Sigmoid colon (tissue), 7 donors: Measurements from ENCODE around the gene KIRREL3. TPM values are rescaled to one million over a fixed set of nuclear protein-coding genes. Genes with fewer than 3 reads are reported as not detected.

Experiments used
- DNase-seq: peaks from one replicate; pipeline ENCODE4 v3.0.0-alpha.2; 2019
- H3K27ac ChIP-seq, 4 donors: fragments of 200-600 bp; sonication (generic); one replicate each; pipeline ENCODE4 v1.5.1; 2016 to 2019; ENCODE audit warnings: mild to moderate bottlenecking in 1 of 4
- H3K27me3 ChIP-seq, 3 donors: fragments of 200-600 bp; sonication (generic); one replicate each; pipeline ENCODE4 v1.5.1; 2019; ENCODE audit warnings: mild to moderate bottlenecking in 1 of 3
- H3K36me3 ChIP-seq, 4 donors: fragments of 200-600 bp; sonication (generic); one replicate each; pipeline ENCODE4 v1.5.1; 2016 to 2019
- H3K4me1 ChIP-seq, 4 donors: fragments of 200-600 bp; sonication (generic); one replicate each; pipeline ENCODE4 v1.5.1; 2017 to 2019
- H3K4me3 ChIP-seq, 4 donors: fragments of 200-600 bp; sonication (generic); one replicate each; pipeline ENCODE4 v1.5.1; 2017 to 2019; ENCODE audit warnings: mild to moderate bottlenecking in 2 of 4, moderate library complexity in 1 of 4
- H3K9me3 ChIP-seq, 4 donors: fragments of 200-600 bp in 3 of 4; sonication (generic) in 3 of 4; one replicate each; pipeline versions ENCODE4 v1.5.1 to v1.6.1; 2013 to 2019
- EP300 ChIP-seq, 4 donors: sonication (generic); formaldehyde crosslinking; IDR thresholded peaks; one replicate each; pipeline ENCODE4 v1.6.1; 2017; ENCODE audit warnings: antibody characterized with exemption in 4 of 4
- POLR2A ChIP-seq, 2 donors: fragments of 450-650 bp; IDR thresholded peaks; one replicate each; pipeline ENCODE4 v1.6.1; 2016; ENCODE audit warnings: antibody characterized with exemption in 2 of 2, mild to moderate bottlenecking in 2 of 2, moderate library complexity in 2 of 2
- POLR2AphosphoS5 ChIP-seq, 4 donors: sonication (generic); formaldehyde crosslinking; IDR thresholded peaks; one replicate each; pipeline ENCODE4 v1.6.1; 2017; ENCODE audit warnings: antibody characterized with exemption in 4 of 4
- WGBS, 2 donors: extraction: QIAGEN DNeasy Blood & Tissue Kit; methylation state at CpG; one replicate each; pipeline ENCODE4 v1.1.7; 2013; 5-methylcytosine and 5-hydroxymethylcytosine counted together
- intact Hi-C: fragments of 100-400 bp; cut with DNase I; formaldehyde crosslinking; loops from one replicate; pipeline ENCODE4 v1.15.1; 2023
- polyA plus RNA-seq, 3 donors: library from polyadenylated mRNA; stranded (reverse); fragments of 200-250 nt; gene quantifications; one replicate each; pipeline ENCODE4 v1.2.3, GENCODE V29; 2013
- total RNA-seq, 4 donors: library from RNA; depleted of rRNA; stranded (reverse); fragments of >200 nt; gene quantifications; one replicate each; pipeline ENCODE4 v1.1.0, GENCODE V29; 2016
- TF ChIP-seq, protein P1 (sequence below), 4 experiments: fragments of 450-650 bp in 3 of 4; fragments of 200-600 bp in 1 of 4; IDR thresholded peaks; one replicate each; pipeline ENCODE4 v1.5.1; 2016 to 2019; ENCODE audit warnings: antibody characterized with exemption in 4 of 4, mild to moderate bottlenecking in 3 of 4, moderate library complexity in 2 of 4
- donor health status: healthy with polysubstance abuse.
- donor health status: Bipolar disorder and iron deficiency.
- donor health status: healthy.

KIRREL3 gene
- total and polyA plus RNA-seq, 7 donors = under 0.01 to 3.3 (median 1.0) TPM

DNA sequence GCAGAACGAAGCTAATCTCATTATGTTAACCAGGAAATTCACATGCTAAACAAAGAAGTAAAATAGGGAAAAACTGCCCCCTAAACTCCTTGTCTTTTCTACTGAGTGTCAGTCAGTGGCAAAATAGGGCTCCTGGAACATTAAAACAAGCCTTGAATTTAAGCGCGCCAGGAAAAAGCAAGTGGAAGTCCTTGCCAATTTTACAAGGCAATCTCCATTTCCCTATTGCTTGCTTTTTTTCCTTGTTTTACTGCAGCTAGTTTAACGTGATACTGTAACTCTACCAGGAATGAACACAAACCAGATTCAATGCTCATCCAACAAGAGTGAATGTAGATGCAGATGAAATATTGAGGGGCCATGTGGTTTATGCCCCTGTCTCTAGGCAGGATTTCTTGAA, 28.1 kb upstream of the KIRREL3 start:
- no peak for DNase-seq
- intact Hi-C loops = no loop called here
- H3K27ac ChIP-seq = no peak overlapping the region
- H3K9me3 ChIP-seq = no peaks in the 10 kb centered on the region
- TF ChIP-seq, protein P1, sequence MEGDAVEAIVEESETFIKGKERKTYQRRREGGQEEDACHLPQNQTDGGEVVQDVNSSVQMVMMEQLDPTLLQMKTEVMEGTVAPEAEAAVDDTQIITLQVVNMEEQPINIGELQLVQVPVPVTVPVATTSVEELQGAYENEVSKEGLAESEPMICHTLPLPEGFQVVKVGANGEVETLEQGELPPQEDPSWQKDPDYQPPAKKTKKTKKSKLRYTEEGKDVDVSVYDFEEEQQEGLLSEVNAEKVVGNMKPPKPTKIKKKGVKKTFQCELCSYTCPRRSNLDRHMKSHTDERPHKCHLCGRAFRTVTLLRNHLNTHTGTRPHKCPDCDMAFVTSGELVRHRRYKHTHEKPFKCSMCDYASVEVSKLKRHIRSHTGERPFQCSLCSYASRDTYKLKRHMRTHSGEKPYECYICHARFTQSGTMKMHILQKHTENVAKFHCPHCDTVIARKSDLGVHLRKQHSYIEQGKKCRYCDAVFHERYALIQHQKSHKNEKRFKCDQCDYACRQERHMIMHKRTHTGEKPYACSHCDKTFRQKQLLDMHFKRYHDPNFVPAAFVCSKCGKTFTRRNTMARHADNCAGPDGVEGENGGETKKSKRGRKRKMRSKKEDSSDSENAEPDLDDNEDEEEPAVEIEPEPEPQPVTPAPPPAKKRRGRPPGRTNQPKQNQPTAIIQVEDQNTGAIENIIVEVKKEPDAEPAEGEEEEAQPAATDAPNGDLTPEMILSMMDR (IDR thresholded peaks at IDR 0.05) = no peak
- TF ChIP-seq EP300 (IDR thresholded peaks at IDR 0.05) (no peak), POLR2AphosphoS5 (IDR thresholded peaks at IDR 0.05) (no peak), POLR2A (IDR thresholded peaks at IDR 0.05) (no peak)
- no peaks in the 10 kb centered on the region for H3K27me3 ChIP-seq
- no peaks in the 10 kb centered on the region for H3K36me3 ChIP-seq
- H3K4me3 ChIP-seq = no peak overlapping the region
- WGBS, 2 donors = 11 to 46% methylated on average over 4 of the region's 4 CpGs
- H3K4me1 ChIP-seq = no peaks in the 10 kb centered on the region

DNA sequence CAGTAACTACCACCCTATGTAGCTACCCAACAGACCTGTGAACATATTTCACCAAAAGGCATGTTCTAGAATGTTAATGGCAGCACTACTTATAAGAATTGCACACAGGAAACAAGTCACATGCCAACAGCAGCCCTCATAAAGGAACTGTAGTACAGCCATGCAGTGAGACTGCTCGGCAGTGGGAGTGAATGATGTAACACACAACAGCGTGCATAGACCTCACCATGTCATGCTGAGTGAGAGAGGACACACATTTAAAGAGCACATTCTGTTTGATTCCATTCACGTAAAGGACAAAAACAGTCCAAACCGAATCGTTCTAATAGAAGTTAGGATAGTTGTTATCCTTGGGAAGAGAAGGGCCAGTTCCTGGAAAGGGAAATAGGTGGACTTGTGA, 27.2 kb upstream of the KIRREL3 start:
- no peak for TF ChIP-seq EP300 (IDR thresholded peaks at IDR 0.05)
- TF ChIP-seq POLR2A (IDR thresholded peaks at IDR 0.05) = no peak
- TF ChIP-seq, protein P1 (IDR thresholded peaks at IDR 0.05) = no peak
- TF ChIP-seq POLR2AphosphoS5 (IDR thresholded peaks at IDR 0.05) = no peak
- Histone ChIP-seq H3K9me3 (no peaks in the 10 kb centered on the region), H3K27me3 (no peaks in the 10 kb centered on the region), H3K36me3 (no peaks in the 10 kb centered on the region), H3K27ac (no peak overlapping the region), H3K4me1 (no peaks in the 10 kb centered on the region), H3K4me3 (no peak overlapping the region)
- intact Hi-C loops = no loop called here
- 77 to 81% methylated on average over 5 of the region's 5 CpGs for WGBS, 2 donors
- DNase-seq = no peak

DNA sequence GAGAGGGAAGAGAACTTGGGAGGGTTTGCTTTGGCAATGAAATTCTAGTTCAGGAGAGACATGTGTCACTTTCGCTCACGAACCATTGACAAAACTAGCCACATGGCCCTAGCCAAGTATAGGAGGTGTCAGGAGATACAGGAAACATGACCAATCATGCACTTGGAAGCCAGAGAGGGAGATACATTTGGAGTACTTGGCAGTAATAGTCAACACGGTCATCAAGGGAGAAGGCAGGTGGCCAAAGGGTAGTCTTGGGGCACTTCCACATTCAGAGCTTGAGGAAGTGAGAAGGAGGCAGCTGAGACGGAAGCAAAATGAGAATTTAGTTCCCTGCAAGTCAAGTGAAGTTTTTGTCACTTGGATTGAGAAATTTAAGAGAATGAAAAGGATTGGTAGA, 26.4 kb upstream of the KIRREL3 start:
- Histone ChIP-seq H3K4me3 (no peak overlapping the region), H3K27ac (no peak overlapping the region), H3K27me3 (no peaks in the 10 kb centered on the region), H3K9me3 (no peaks in the 10 kb centered on the region), H3K4me1 (no peaks in the 10 kb centered on the region), H3K36me3 (no peaks in the 10 kb centered on the region)
- 72 to 83% methylated on average over 4 of the region's 4 CpGs for WGBS, 2 donors
- no peak for DNase-seq
- intact Hi-C loops = no loop called here
- TF ChIP-seq POLR2A (IDR thresholded peaks at IDR 0.05) (no peak), EP300 (IDR thresholded peaks at IDR 0.05) (no peak), POLR2AphosphoS5 (IDR thresholded peaks at IDR 0.05) (no peak)
- TF ChIP-seq, protein P1 (IDR thresholded peaks at IDR 0.05) = no peak

DNA sequence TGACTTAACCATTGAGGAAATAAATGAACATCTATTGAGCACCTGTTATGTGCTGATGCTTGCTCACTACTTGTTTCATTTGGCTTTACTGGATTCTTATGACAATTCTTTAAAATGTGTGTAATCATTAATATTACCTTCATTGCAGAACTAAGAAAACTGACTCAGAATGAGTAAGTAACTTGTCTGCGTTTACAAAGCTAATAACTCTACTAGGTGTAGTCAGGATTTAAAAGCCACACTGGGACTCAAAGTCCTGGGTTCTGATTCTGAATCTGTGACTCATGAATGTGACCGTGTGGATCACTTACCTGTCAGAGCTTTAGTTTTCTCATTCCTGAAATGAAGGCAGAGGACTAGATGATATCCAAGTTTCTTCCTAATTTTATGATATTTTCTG, 23.4 kb upstream of the KIRREL3 start:
- DNase-seq = no peak
- Histone ChIP-seq H3K36me3 (no peaks in the 10 kb centered on the region), H3K4me3 (no peak overlapping the region), H3K27me3 (no peaks in the 10 kb centered on the region), H3K9me3 (no peaks in the 10 kb centered on the region), H3K27ac (no peak overlapping the region), H3K4me1 (no peaks in the 10 kb centered on the region)
- TF ChIP-seq EP300 (IDR thresholded peaks at IDR 0.05) (no peak), POLR2A (IDR thresholded peaks at IDR 0.05) (no peak), POLR2AphosphoS5 (IDR thresholded peaks at IDR 0.05) (no peak)
- TF ChIP-seq, protein P1 (IDR thresholded peaks at IDR 0.05) = no peak
- intact Hi-C loops = no loop called here
- WGBS, 2 donors = 87 to 89% methylated on average over 2 of the region's 2 CpGs

DNA sequence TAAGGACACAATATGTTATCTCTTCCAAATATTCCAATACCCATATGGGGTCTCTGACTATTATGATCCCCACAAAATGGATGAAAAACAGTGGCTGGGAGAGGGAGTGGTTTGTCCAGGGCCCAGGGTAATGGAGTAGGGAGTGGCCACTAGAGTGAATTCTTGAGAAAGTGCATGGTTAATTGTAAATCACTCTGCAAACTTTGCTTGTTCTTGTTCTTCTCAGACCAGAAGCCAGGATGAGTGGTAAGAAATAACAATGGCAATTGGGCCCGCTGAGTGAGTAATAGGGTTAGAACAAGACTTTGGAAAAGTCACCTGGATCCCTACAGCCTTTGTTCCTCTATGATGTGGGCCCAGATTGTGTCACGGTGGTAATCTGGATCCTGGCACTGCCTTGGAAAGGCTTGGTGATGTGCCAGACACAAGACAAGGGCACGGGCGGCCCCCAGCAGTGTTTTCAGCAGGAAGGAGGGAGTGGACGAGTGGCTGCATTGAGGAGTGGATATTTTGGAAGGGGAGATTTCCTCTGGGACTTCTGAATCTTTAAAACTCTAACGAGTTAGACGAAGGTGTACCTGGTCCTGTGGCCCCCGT, 18.2 kb upstream of the KIRREL3 start:
- H3K27ac ChIP-seq = no peak overlapping the region

More for the DNA sequence above, 18.2 kb upstream of the KIRREL3 start:
- TF ChIP-seq POLR2A (IDR thresholded peaks at IDR 0.05) (no peak), POLR2AphosphoS5 (IDR thresholded peaks at IDR 0.05) (no peak), EP300 (IDR thresholded peaks at IDR 0.05) (no peak)
- TF ChIP-seq, protein P1 (IDR thresholded peaks at IDR 0.05) = no peak
- WGBS, 2 donors = 84 to 89% methylated on average over 8 of the region's 8 CpGs
- intact Hi-C loops = no loop called here
- Histone ChIP-seq H3K4me1 (no peaks in the 10 kb centered on the region), H3K36me3 (no peaks in the 10 kb centered on the region), H3K27me3 (no peaks in the 10 kb centered on the region), H3K9me3 (no peaks in the 10 kb centered on the region), H3K4me3 (no peak overlapping the region)
- no peak for DNase-seq
